WI38 (cell line): Measurements from ENCODE around the gene UXS1.

Source experiments
- H3K4me3 ChIP-seq: 2 replicates; pipeline ENCODE4 v1.5.1; 2011; ENCODE audit warnings: low read depth, mild to moderate bottlenecking, control low read depth, low read length
- TF ChIP-seq, protein P1 (sequence below): IDR thresholded peaks from 2 replicates; pipeline ENCODE4 v1.5.1; 2012; ENCODE audit warnings: low read depth, mild to moderate bottlenecking, control low read depth, low read length

The UXS1 gene

GRCh38 chr2:106106622-106107508 is 87.2 kb downstream of the UXS1 start:
- TF ChIP-seq, protein P1, sequence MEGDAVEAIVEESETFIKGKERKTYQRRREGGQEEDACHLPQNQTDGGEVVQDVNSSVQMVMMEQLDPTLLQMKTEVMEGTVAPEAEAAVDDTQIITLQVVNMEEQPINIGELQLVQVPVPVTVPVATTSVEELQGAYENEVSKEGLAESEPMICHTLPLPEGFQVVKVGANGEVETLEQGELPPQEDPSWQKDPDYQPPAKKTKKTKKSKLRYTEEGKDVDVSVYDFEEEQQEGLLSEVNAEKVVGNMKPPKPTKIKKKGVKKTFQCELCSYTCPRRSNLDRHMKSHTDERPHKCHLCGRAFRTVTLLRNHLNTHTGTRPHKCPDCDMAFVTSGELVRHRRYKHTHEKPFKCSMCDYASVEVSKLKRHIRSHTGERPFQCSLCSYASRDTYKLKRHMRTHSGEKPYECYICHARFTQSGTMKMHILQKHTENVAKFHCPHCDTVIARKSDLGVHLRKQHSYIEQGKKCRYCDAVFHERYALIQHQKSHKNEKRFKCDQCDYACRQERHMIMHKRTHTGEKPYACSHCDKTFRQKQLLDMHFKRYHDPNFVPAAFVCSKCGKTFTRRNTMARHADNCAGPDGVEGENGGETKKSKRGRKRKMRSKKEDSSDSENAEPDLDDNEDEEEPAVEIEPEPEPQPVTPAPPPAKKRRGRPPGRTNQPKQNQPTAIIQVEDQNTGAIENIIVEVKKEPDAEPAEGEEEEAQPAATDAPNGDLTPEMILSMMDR, result no peak

DNA sequence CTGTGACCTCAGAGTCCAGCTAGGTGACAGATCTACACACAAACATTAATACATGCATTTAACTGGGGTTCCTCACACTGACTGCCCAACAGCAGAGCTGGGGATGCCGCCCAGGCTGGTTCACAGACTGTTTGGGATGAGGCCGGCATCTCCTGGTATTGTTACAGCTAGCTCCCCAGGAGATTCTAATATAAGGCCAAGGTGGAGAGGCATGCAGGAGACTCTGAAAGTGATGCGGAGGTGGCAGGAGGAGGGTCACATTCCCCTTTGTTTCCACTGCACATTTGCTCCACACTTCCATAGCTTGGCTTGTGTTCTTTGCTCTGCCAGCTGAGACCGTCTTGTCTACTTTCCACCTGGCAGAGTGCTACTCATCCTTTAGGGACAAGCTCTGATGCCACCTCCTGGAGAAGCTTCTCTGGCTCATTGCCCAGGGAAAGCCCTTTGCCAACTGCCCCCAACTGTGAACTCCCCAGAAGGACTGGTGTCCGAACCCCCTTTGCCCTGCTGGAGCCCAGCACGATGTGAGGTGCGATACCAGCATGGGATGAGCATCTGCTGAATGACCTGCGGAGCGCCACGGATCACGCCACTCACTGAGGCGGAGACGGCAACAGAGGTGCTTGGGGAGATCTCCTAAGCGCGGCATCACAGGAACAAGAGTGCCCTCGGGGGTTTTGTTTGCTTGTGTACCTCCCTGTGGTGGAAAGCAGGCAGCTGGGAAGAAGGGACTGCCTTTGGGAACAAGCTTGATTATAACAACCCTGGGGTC is 88.8 kb downstream of the UXS1 start:
- TF ChIP-seq, protein P1, result no peak
- no peak overlapping the region for H3K4me3 ChIP-seq

More at GRCh38 chr2:106106622-106107508, 87.2 kb downstream of the UXS1 start:
- H3K4me3 ChIP-seq, result no peak overlapping the region

GRCh38 chr2:106104332-106105062 is 89.6 kb downstream of the UXS1 start:
- H3K4me3 ChIP-seq, result no peak overlapping the region
- TF ChIP-seq, protein P1, result peak; percentile 95

DNA sequence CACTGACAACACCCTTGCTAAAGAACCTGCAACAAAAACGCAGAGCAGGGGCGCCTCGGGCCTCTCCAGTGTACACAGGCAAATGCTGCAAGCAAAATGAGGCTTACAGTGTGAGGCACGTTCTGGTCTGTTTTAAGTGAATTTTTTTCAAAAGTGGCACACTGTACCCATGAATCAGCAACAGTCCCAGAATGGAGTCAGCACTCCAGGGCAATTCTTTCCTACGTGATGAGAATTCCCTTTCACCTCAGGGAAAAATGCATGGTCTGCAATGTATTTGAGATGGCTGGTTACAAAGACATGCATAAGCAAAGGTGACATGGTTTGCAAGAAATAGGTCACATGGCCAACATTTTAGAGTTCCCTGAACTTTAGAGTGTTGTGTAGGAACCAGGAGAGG is 94.4 kb downstream of the UXS1 start:
- TF ChIP-seq, protein P1, result no peak
- H3K4me3 ChIP-seq, result no peak overlapping the region

DNA sequence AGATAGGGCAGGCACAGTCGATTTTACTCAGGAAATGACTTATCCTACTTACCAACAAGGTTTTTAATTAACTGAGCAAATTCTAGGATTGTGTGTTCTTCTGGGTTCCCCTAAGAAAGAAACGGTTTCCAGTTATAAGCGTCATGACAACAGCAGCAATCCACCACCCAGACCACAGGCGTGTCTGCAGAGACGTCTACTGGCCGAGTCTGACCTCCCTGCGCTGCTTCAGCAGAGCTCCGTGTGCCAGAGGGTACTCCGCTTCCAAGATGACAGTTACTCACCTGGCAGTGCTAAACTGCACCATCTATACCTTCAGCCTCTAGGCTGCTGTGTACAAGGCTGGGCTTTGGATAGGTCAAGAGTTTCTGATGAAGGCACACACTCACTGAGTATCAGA is 95.4 kb downstream of the UXS1 start:
- no peak overlapping the region for H3K4me3 ChIP-seq
- TF ChIP-seq, protein P1, result no peak

- TF ChIP-seq, protein P1, result peak; percentile 31
- no peak overlapping the region for H3K4me3 ChIP-seq
Measured at GRCh38 chr2:106098081-106098480, 96.0 kb downstream of the UXS1 start.
